Left ventricle myocardium inferior (tissue), 1 donor: ENCODE results near the gene STKLD1. TPM values are rescaled to one million over a fixed set of nuclear protein-coding genes. Genes with fewer than 3 reads are reported as not detected.

Source experiments
- DNase-seq: peaks from one replicate; pipeline ENCODE4 v3.0.0-alpha.2; 2020
- H3K27ac ChIP-seq: fragments of 200-600 bp; replicated peaks from 2 replicates; pipeline ENCODE4 v1.8.0; 2021
- H3K27me3 ChIP-seq: fragments of 200-600 bp; 2 replicates; pipeline ENCODE4 v1.8.0; 2021; ENCODE audit warnings: low read depth
- H3K36me3 ChIP-seq: fragments of 200-600 bp; 2 replicates; pipeline ENCODE4 v1.8.0; 2021
- H3K4me1 ChIP-seq: fragments of 200-600 bp; 2 replicates; pipeline ENCODE4 v1.8.0; 2021
- H3K4me3 ChIP-seq: fragments of 200-600 bp; 2 replicates; pipeline ENCODE4 v1.8.0; 2021; ENCODE audit warnings: mild to moderate bottlenecking, moderate library complexity
- H3K9me3 ChIP-seq: fragments of 200-600 bp; replicated peaks from 2 replicates; pipeline ENCODE4 v1.8.0; 2021
- CTCF ChIP-seq: fragments of 200-600 bp; IDR thresholded peaks from 2 replicates; pipeline ENCODE4 v1.8.0; 2021; ENCODE audit warnings: antibody characterized with exemption, mild to moderate bottlenecking, borderline replicate concordance
- intact Hi-C: fragments of 100-400 bp; cut with micrococcal nuclease; formaldehyde crosslinking; loops from one replicate; pipeline ENCODE4 v1.11.0; 2022
- total RNA-seq: library from RNA; stranded (reverse); fragmentation: NEBNext Ultra II Directional; extraction: Animal tissue kit (Norgen Biotek cat#: 25700); gene quantifications from one replicate; pipeline ENCODE4 v1.2.1, GENCODE V29; 2021
- donor health status: DM: no; HTN: yes; CAD: no; lungs with severe emphysema.

STKLD1 gene
- total RNA-seq, 1 donor from 2014 or later = not detected

- Histone ChIP-seq H3K4me1 (peaks cover 35% of the 10 kb centered on the region), H3K4me3 (no peak overlapping the region), H3K27me3 (no peaks in the 10 kb centered on the region), H3K9me3 (no peaks in the 10 kb centered on the region), H3K36me3 (peaks cover 57% of the 10 kb centered on the region), H3K27ac (no peak overlapping the region)
- TF ChIP-seq CTCF = no peak
- intact Hi-C loops = no loop called here
- DNase-seq = no peak
These were observed 15.5 kb upstream of the STKLD1 start for GRCh38 chr9:133360400-133361393.

GRCh38 chr9:133361507-133362092 lies 14.6 kb upstream of the STKLD1 start:
- no peak for DNase-seq

GRCh38 chr9:133362359-133363044 lies 13.7 kb upstream of the STKLD1 start:
- Histone ChIP-seq H3K27ac (no peak overlapping the region), H3K36me3 (peaks cover 75% of the 10 kb centered on the region), H3K4me3 (no peak overlapping the region), H3K9me3 (no peaks in the 10 kb centered on the region), H3K27me3 (no peaks in the 10 kb centered on the region), H3K4me1 (peaks cover 23% of the 10 kb centered on the region)
- intact Hi-C loops = no loop called here
- no peak for TF ChIP-seq CTCF
- DNase-seq = no peak

More at GRCh38 chr9:133361507-133362092, 14.6 kb upstream of the STKLD1 start:
- no peaks in the 10 kb centered on the region for H3K27me3 ChIP-seq
- no peak for TF ChIP-seq CTCF
- no peak overlapping the region for H3K4me3 ChIP-seq
- H3K36me3 ChIP-seq = peaks cover 66% of the 10 kb centered on the region
- intact Hi-C loops = no loop called here
- no peak overlapping the region for H3K27ac ChIP-seq
- no peaks in the 10 kb centered on the region for H3K9me3 ChIP-seq
- H3K4me1 ChIP-seq = peaks cover 28% of the 10 kb centered on the region

- H3K4me3 ChIP-seq = no peak overlapping the region
- TF ChIP-seq CTCF = no peak
- no peak for DNase-seq
- peaks cover 43% of the 10 kb centered on the region for H3K4me1 ChIP-seq
- H3K27ac ChIP-seq = no peak overlapping the region
- H3K27me3 ChIP-seq = no peaks in the 10 kb centered on the region
- intact Hi-C loops = no loop called here
- no peaks in the 10 kb centered on the region for H3K9me3 ChIP-seq
- peaks cover 71% of the 10 kb centered on the region for H3K36me3 ChIP-seq
These were observed 9.7 kb upstream of the STKLD1 start for GRCh38 chr9:133366435-133366834.

GRCh38 chr9:133367221-133367620 lies 8.9 kb upstream of the STKLD1 start:
- H3K27me3 ChIP-seq = no peaks in the 10 kb centered on the region
- no peak overlapping the region for H3K27ac ChIP-seq
- no peak overlapping the region for H3K4me3 ChIP-seq
- DNase-seq = no peak
- H3K4me1 ChIP-seq = peaks cover 50% of the 10 kb centered on the region
- TF ChIP-seq CTCF = no peak
- peaks cover 63% of the 10 kb centered on the region for H3K36me3 ChIP-seq
- intact Hi-C loops = no loop called here
- H3K9me3 ChIP-seq = no peaks in the 10 kb centered on the region
